ENCODE data around the gene ERN1. TPM values are rescaled to one million over a fixed set of nuclear protein-coding genes. Genes with fewer than 3 reads are reported as not detected.

The ERN1 gene
- total RNA-seq, 2 donors from 2014 or later, result 9.0 to 13.7 TPM

- Histone ChIP-seq H3K9ac (ENCODE audit: extremely low read depth, low read length, poor library complexity, severe bottlenecking) (no peak overlapping the region), H3K4me3 (ENCODE audit: low read length) (no peak overlapping the region), H3K36me3 (ENCODE audit: control insufficient read depth, insufficient read depth, low read length) (no peaks in the 10 kb centered on the region), H3K27me3 (ENCODE audit: control insufficient read depth, insufficient read depth, low read length, poor library complexity, severe bottlenecking) (no peaks in the 10 kb centered on the region), H3K9me3 (ENCODE audit: control insufficient read depth, low read length) (no peaks in the 10 kb centered on the region), H3K4me1 (ENCODE audit: control insufficient read depth, insufficient read depth, low read length) (no peaks in the 10 kb centered on the region), H3K27ac (ENCODE audit: low read depth, low read length) (no peak overlapping the region)
- TF ChIP-seq CTCF (conservative IDR thresholded peaks at IDR 0.05), result no peak
- H3K27me3 Mint-ChIP-seq (ENCODE audit: insufficient read depth), result no peaks in the 10 kb centered on the region
- 78 to 92% methylated on average over 2 to 5 of the region's 5 CpGs for WGBS, 2 experiments (ENCODE audit: insufficient coverage in 1 of 2, insufficient read length in 1 of 2)
- H3K36me3 Mint-ChIP-seq (ENCODE audit: low read depth), result no peaks in the 10 kb centered on the region
- DNase-seq, result peak; percentile 49
- H3K9me3 Mint-ChIP-seq, result no peaks in the 10 kb centered on the region
- peak overlapping the region; percentile 27 for H3K27ac Mint-ChIP-seq
- H3K4me3 Mint-ChIP-seq, result no peak overlapping the region
- H3K4me1 Mint-ChIP-seq, result peaks cover 10% of the 10 kb centered on the region
Observed at GRCh38 chr17:64109400-64109799, 20.5 kb downstream of the ERN1 start.

GRCh38 chr17:64107500-64108236, 22.3 kb downstream of the ERN1 start:
- H3K27me3 Mint-ChIP-seq (ENCODE audit: insufficient read depth), result no peaks in the 10 kb centered on the region
- DNase-seq, result peak; percentile 38
- Histone ChIP-seq H3K36me3 (ENCODE audit: control insufficient read depth, insufficient read depth, low read length) (no peaks in the 10 kb centered on the region), H3K27me3 (ENCODE audit: control insufficient read depth, insufficient read depth, low read length, poor library complexity, severe bottlenecking) (no peaks in the 10 kb centered on the region), H3K4me3 (ENCODE audit: low read length) (no peak overlapping the region), H3K9me3 (ENCODE audit: control insufficient read depth, low read length) (no peaks in the 10 kb centered on the region), H3K4me1 (ENCODE audit: control insufficient read depth, insufficient read depth, low read length) (no peaks in the 10 kb centered on the region), H3K27ac (ENCODE audit: low read depth, low read length) (no peak overlapping the region), H3K9ac (ENCODE audit: extremely low read depth, low read length, poor library complexity, severe bottlenecking) (no peak overlapping the region)
- peaks cover 10% of the 10 kb centered on the region for H3K4me1 Mint-ChIP-seq
- 85 to 96% methylated on average over 4 to 5 of the region's 5 CpGs for WGBS, 2 experiments (ENCODE audit: insufficient coverage in 1 of 2, insufficient read length in 1 of 2)
- H3K27ac Mint-ChIP-seq, result no peak overlapping the region
- TF ChIP-seq CTCF (conservative IDR thresholded peaks at IDR 0.05), result no peak
- H3K36me3 Mint-ChIP-seq (ENCODE audit: low read depth), result no peaks in the 10 kb centered on the region
- no peak overlapping the region for H3K4me3 Mint-ChIP-seq
- H3K9me3 Mint-ChIP-seq, result no peaks in the 10 kb centered on the region

- Histone ChIP-seq H3K36me3 (ENCODE audit: control insufficient read depth, insufficient read depth, low read length) (no peaks in the 10 kb centered on the region), H3K27ac (ENCODE audit: low read depth, low read length) (no peak overlapping the region), H3K4me1 (ENCODE audit: control insufficient read depth, insufficient read depth, low read length) (no peaks in the 10 kb centered on the region), H3K4me3 (ENCODE audit: low read length) (no peak overlapping the region), H3K9ac (ENCODE audit: extremely low read depth, low read length, poor library complexity, severe bottlenecking) (no peak overlapping the region), H3K9me3 (ENCODE audit: control insufficient read depth, low read length) (no peaks in the 10 kb centered on the region), H3K27me3 (ENCODE audit: control insufficient read depth, insufficient read depth, low read length, poor library complexity, severe bottlenecking) (no peaks in the 10 kb centered on the region)
- peak; percentile 13 for DNase-seq
- H3K9me3 Mint-ChIP-seq, result no peaks in the 10 kb centered on the region
- H3K36me3 Mint-ChIP-seq (ENCODE audit: low read depth), result no peaks in the 10 kb centered on the region
- WGBS, 2 experiments (ENCODE audit: insufficient coverage in 1 of 2, insufficient read length in 1 of 2), result 97 to 100% methylated on average over 1 to 3 of the region's 3 CpGs
- no peak overlapping the region for H3K4me3 Mint-ChIP-seq
- H3K27me3 Mint-ChIP-seq (ENCODE audit: insufficient read depth), result no peaks in the 10 kb centered on the region
- H3K27ac Mint-ChIP-seq, result no peak overlapping the region
- peaks cover 10% of the 10 kb centered on the region for H3K4me1 Mint-ChIP-seq
- no peak for TF ChIP-seq CTCF (conservative IDR thresholded peaks at IDR 0.05)
Observed at GRCh38 chr17:64106918-64107317, 23.0 kb downstream of the ERN1 start.
